KOPT-K1 (cell line): ENCODE measurements around the gene CTR9.

Source experiments
- H3K27ac ChIP-seq: fragments of 200-600 bp; sonication (generic); 2 replicates; pipeline ENCODE4 v1.5.1; 2016; ENCODE audit warnings: antibody characterized with exemption, mild to moderate bottlenecking, low read depth, low read length; ENCODE audit not compliant: poor library complexity, severe bottlenecking
- H3K36me3 ChIP-seq: fragments of 200-600 bp; sonication (generic); 2 replicates; pipeline ENCODE4 v1.5.1; 2017; ENCODE audit warnings: antibody characterized with exemption, mild to moderate bottlenecking, low read length, moderate library complexity; ENCODE audit not compliant: insufficient read depth
- H3K9me3 ChIP-seq: fragments of 200-600 bp; sonication (generic); 2 replicates; pipeline ENCODE4 v1.5.1; 2017; ENCODE audit warnings: antibody characterized with exemption, low read length, mild to moderate bottlenecking; ENCODE audit not compliant: insufficient read depth, poor library complexity, severe bottlenecking

CTR9 gene

GRCh38 chr11:10761085-10761698 lies 10.1 kb downstream of the CTR9 start:
- peaks cover 98% of the 10 kb centered on the region for H3K36me3 ChIP-seq
- H3K9me3 ChIP-seq, result no peaks in the 10 kb centered on the region
- no peak overlapping the region for H3K27ac ChIP-seq

GRCh38 chr11:10762185-10762584 lies 11.1 kb downstream of the CTR9 start:
- no peak overlapping the region for H3K27ac ChIP-seq
- H3K36me3 ChIP-seq, result peaks cover 88% of the 10 kb centered on the region
- H3K9me3 ChIP-seq, result no peaks in the 10 kb centered on the region

GRCh38 chr11:10762913-10763421 lies 11.9 kb downstream of the CTR9 start:
- H3K36me3 ChIP-seq, result peaks cover 80% of the 10 kb centered on the region
- no peak overlapping the region for H3K27ac ChIP-seq
- no peaks in the 10 kb centered on the region for H3K9me3 ChIP-seq

- H3K36me3 ChIP-seq, result peaks cover 72% of the 10 kb centered on the region
Observed at GRCh38 chr11:10763766-10764165, 12.7 kb downstream of the CTR9 start.

GRCh38 chr11:10764412-10764811 lies 13.4 kb downstream of the CTR9 start:
- Histone ChIP-seq H3K36me3 (peaks cover 66% of the 10 kb centered on the region), H3K9me3 (no peaks in the 10 kb centered on the region), H3K27ac (no peak overlapping the region)

More at GRCh38 chr11:10763766-10764165, 12.7 kb downstream of the CTR9 start:
- H3K9me3 ChIP-seq, result no peaks in the 10 kb centered on the region
- no peak overlapping the region for H3K27ac ChIP-seq

- H3K36me3 ChIP-seq, result peaks cover 4% of the 10 kb centered on the region
- H3K9me3 ChIP-seq, result no peaks in the 10 kb centered on the region
- H3K27ac ChIP-seq, result no peak overlapping the region
Observed at GRCh38 chr11:10770626-10771254, 19.7 kb downstream of the CTR9 start.

GRCh38 chr11:10771457-10771856 lies 20.4 kb downstream of the CTR9 start:
- Histone ChIP-seq H3K36me3 (peaks cover 6% of the 10 kb centered on the region), H3K27ac (no peak overlapping the region), H3K9me3 (no peaks in the 10 kb centered on the region)

GRCh38 chr11:10774811-10775210 lies 23.8 kb downstream of the CTR9 start:
- H3K27ac ChIP-seq, result no peak overlapping the region
- peaks cover 39% of the 10 kb centered on the region for H3K36me3 ChIP-seq
- no peaks in the 10 kb centered on the region for H3K9me3 ChIP-seq

GRCh38 chr11:10777393-10777793 lies 26.3 kb downstream of the CTR9 start:
- Histone ChIP-seq H3K27ac (no peak overlapping the region), H3K9me3 (no peaks in the 10 kb centered on the region), H3K36me3 (peaks cover 50% of the 10 kb centered on the region)

- H3K36me3 ChIP-seq, result peaks cover 50% of the 10 kb centered on the region
- H3K9me3 ChIP-seq, result no peaks in the 10 kb centered on the region
- no peak overlapping the region for H3K27ac ChIP-seq
Observed at GRCh38 chr11:10777806-10778205, 26.8 kb downstream of the CTR9 start.

GRCh38 chr11:10778217-10778970 lies 27.3 kb downstream of the CTR9 start:
- H3K27ac ChIP-seq, result no peak overlapping the region

GRCh38 chr11:10779086-10779485 lies 28.0 kb downstream of the CTR9 start:
- Histone ChIP-seq H3K9me3 (no peaks in the 10 kb centered on the region), H3K27ac (no peak overlapping the region), H3K36me3 (peaks cover 50% of the 10 kb centered on the region)

More at GRCh38 chr11:10778217-10778970, 27.3 kb downstream of the CTR9 start:
- H3K36me3 ChIP-seq, result peaks cover 50% of the 10 kb centered on the region
- H3K9me3 ChIP-seq, result no peaks in the 10 kb centered on the region

- peaks cover 50% of the 10 kb centered on the region for H3K36me3 ChIP-seq
- no peak overlapping the region for H3K27ac ChIP-seq
- no peaks in the 10 kb centered on the region for H3K9me3 ChIP-seq
Observed at GRCh38 chr11:10780040-10780439, 29.0 kb downstream of the CTR9 start.

- H3K36me3 ChIP-seq, result peaks cover 14% of the 10 kb centered on the region
- H3K27ac ChIP-seq, result no peak overlapping the region
- H3K9me3 ChIP-seq, result no peaks in the 10 kb centered on the region
Observed at GRCh38 chr11:10784232-10785145, 33.4 kb downstream of the CTR9 start.
